ENCODE results near the gene PCDHB5. TPM values are rescaled to one million over a fixed set of nuclear protein-coding genes. Genes with fewer than 3 reads are reported as not detected.
"Not testable (repeated sequence)": the region's sequence is repeated elsewhere in the genome, so short reads cannot be mapped to it uniquely, and the experiment has no call there.

Gene PCDHB5
- total and polyA plus RNA-seq, 9 of the 15 experiments (the other 6 are each of a cell fraction or from before 2014, with no cell fraction given), result not detected

DNA sequence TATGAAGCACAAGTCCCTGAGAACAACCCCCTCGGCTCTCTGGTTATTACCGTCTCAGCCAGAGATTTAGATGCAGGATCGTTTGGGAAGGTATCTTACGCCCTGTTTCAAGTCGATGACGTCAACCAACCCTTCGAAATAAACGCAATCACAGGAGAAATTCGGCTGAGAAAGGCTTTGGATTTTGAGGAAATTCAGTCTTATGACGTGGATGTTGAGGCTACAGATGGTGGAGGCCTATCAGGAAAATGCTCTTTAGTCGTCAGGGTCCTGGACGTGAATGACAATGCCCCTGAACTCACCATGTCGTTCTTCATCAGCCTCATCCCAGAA is 16.0 kb downstream of the PCDHB5 start:
- H3K4me3 ChIP-seq, result no peak overlapping the region
- no peaks in the 10 kb centered on the region for H3K9me1 ChIP-seq (ENCODE audit: control insufficient read depth, insufficient read depth, low read length)
- FAIRE-seq (no peak), ATAC-seq (no peak), DNase-seq (ENCODE audit: extremely low read depth in 1 of 4, low spot score in 3 of 4) (no peak)
- CTCF ChIA-PET (ENCODE audit: low intra/inter-chr PET ratio), result no interaction called here
- H3K4me1 ChIP-seq (replicated peaks in 1 of 2; ENCODE audit: control insufficient read depth in 2 of 2, insufficient read depth in 2 of 2, low read length in 2 of 2), result no peaks in the 10 kb centered on the region
- H2AFZ ChIP-seq (ENCODE audit: low read depth, low read length), result no peak overlapping the region
- WGBS (ENCODE audit: insufficient coverage, low coverage, missing lambda C conversion rate), result 0% methylated on average over 13 of the region's 13 CpGs
- no peak overlapping the region for H3K9ac ChIP-seq (ENCODE audit: insufficient read depth in 1 of 2, low read depth in 2 of 2, low read length in 2 of 2)
- no peak overlapping the region for H3K27ac ChIP-seq (ENCODE audit: extremely low read depth, low read depth, low read length)
- no peaks in the 10 kb centered on the region for H4K20me1 ChIP-seq (replicated peaks; ENCODE audit: control insufficient read depth, insufficient read depth, low read length)
- intact Hi-C loops (cut with micrococcal nuclease), result no loop called here
- H3K4me2 ChIP-seq (ENCODE audit: insufficient read depth, low read length), result no peak overlapping the region
- no peaks in the 10 kb centered on the region for H3K9me3 ChIP-seq (replicated peaks; ENCODE audit: control insufficient read depth, insufficient read depth, low read depth, low read length)
- POLR2A ChIA-PET, result no interaction called here
- TF ChIP-seq NFE2L1 (tag; IDR thresholded peaks at IDR 0.05; ENCODE audit: borderline replicate concordance, low read depth) (no peak), PRMT5 (CRISPR knock-in tag; IDR thresholded peaks at IDR 0.05) (no peak), ZNF253 (CRISPR knock-in tag; conservative IDR thresholded peaks at IDR 0.05) (no peak), EP300 (IDR thresholded peaks at IDR 0.05; ENCODE audit: low read length) (no peak), DACH1 (IDR thresholded peaks at IDR 0.05; ENCODE audit: partially characterized antibody) (no peak), ETS2 (tag; IDR thresholded peaks at IDR 0.05; ENCODE audit: borderline replicate concordance, poor library complexity, severe bottlenecking) (no peak)
- TF ChIP-seq, protein P1, sequence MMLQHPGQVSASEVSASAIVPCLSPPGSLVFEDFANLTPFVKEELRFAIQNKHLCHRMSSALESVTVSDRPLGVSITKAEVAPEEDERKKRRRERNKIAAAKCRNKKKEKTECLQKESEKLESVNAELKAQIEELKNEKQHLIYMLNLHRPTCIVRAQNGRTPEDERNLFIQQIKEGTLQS (IDR thresholded peaks at IDR 0.05), result 0 out of 2 replicates have a peak, but pooled peaks have one; percentile 11
- TF ChIP-seq, protein P1 (CRISPR knock-in tag; conservative IDR thresholded peaks at IDR 0.05), result no peak
- H3K27me3 ChIP-seq (ENCODE audit: control insufficient read depth in 2 of 2, insufficient read depth in 2 of 2, low read length in 2 of 2), result peaks cover 0 to 15% of the 10 kb centered on the region in 2 experiments; a peak in 2 of 5 replicates
- no TSS peak for BruUV-seq (replicated peaks)
- in situ Hi-C loops (cut with MboI), result no loop called here
- no peaks in the 10 kb centered on the region for H3K36me3 ChIP-seq (ENCODE audit: control insufficient read depth, insufficient read depth, low read length)
- no peaks in the 10 kb centered on the region for H3K79me2 ChIP-seq (ENCODE audit: control insufficient read depth, insufficient read depth, low read length)

DNA sequence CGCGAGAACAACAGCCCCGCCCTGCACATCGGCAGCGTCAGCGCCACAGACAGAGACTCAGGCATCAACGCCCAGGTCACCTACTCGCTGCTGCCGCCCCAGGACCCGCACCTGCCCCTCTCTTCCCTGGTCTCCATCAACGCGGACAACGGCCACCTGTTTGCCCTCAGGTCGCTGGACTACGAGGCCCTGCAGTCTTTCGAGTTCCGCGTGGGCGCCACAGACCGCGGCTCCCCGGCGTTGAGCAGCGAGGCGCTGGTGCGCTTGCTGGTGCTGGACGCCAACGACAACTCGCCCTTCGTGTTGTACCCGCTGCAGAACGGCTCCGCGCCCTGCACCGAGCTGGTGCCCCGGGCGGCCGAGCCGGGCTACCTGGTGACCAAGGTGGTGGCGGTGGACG is 16.6 kb downstream of the PCDHB5 start:
- FAIRE-seq; H3K36me3 ChIP-seq (ENCODE audit: control insufficient read depth, insufficient read depth, low read length); H3K27ac ChIP-seq (ENCODE audit: extremely low read depth, low read depth, low read length); H4K20me1 ChIP-seq (replicated peaks; ENCODE audit: control insufficient read depth, insufficient read depth, low read length); in situ Hi-C loops (cut with MboI); H3K9ac ChIP-seq (ENCODE audit: insufficient read depth in 1 of 2, low read depth in 2 of 2, low read length in 2 of 2); H2AFZ ChIP-seq (ENCODE audit: low read depth, low read length); BruUV-seq (replicated peaks); H3K4me3 ChIP-seq; H3K9me3 ChIP-seq (replicated peaks; ENCODE audit: control insufficient read depth, insufficient read depth, low read depth, low read length); H3K4me2 ChIP-seq (ENCODE audit: insufficient read depth, low read length); CTCF ChIA-PET (ENCODE audit: low intra/inter-chr PET ratio); H3K9me1 ChIP-seq (ENCODE audit: control insufficient read depth, insufficient read depth, low read length); H3K4me1 ChIP-seq (replicated peaks in 1 of 2; ENCODE audit: control insufficient read depth in 2 of 2, insufficient read depth in 2 of 2, low read length in 2 of 2); ATAC-seq; intact Hi-C loops (cut with micrococcal nuclease); POLR2A ChIA-PET; H3K79me2 ChIP-seq (ENCODE audit: control insufficient read depth, insufficient read depth, low read length); DNase-seq (ENCODE audit: extremely low read depth in 1 of 4, low spot score in 3 of 4): not testable (repeated sequence)
- peaks cover 0 to 15% of the 10 kb centered on the region in 2 experiments; a peak in 2 of 5 replicates for H3K27me3 ChIP-seq (ENCODE audit: control insufficient read depth in 2 of 2, insufficient read depth in 2 of 2, low read length in 2 of 2)
- 2% methylated on average over 17 of the region's 41 CpGs for WGBS (ENCODE audit: insufficient coverage, low coverage, missing lambda C conversion rate)

DNA sequence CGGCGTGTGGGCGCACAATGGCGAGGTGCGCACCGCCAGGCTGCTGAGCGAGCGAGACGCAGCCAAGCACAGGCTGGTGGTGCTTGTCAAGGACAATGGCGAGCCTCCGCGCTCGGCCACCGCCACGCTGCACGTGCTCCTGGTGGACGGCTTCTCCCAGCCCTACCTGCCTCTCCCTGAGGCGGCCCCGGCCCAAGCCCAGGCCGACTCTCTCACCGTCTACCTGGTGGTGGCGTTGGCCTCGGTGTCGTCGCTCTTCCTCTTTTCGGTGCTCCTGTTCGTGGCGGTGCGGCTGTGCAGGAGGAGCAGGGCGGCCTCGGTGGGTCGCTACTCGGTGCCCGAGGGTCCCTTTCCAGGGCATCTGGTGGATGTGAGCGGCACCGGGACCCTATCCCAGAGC is 17.1 kb downstream of the PCDHB5 start:
- WGBS (ENCODE audit: insufficient coverage, low coverage, missing lambda C conversion rate), result 9% methylated on average over 9 of the region's 36 CpGs
- POLR2A ChIA-PET; BruUV-seq (replicated peaks); H3K4me2 ChIP-seq (ENCODE audit: insufficient read depth, low read length); H3K36me3 ChIP-seq (ENCODE audit: control insufficient read depth, insufficient read depth, low read length); CTCF ChIA-PET (ENCODE audit: low intra/inter-chr PET ratio); FAIRE-seq; DNase-seq (ENCODE audit: extremely low read depth in 1 of 4, low spot score in 3 of 4); H3K27ac ChIP-seq (ENCODE audit: extremely low read depth, low read depth, low read length); ATAC-seq; H4K20me1 ChIP-seq (replicated peaks; ENCODE audit: control insufficient read depth, insufficient read depth, low read length); in situ Hi-C loops (cut with MboI); H3K4me3 ChIP-seq; intact Hi-C loops (cut with micrococcal nuclease); H3K9ac ChIP-seq (ENCODE audit: insufficient read depth in 1 of 2, low read depth in 2 of 2, low read length in 2 of 2); H3K9me1 ChIP-seq (ENCODE audit: control insufficient read depth, insufficient read depth, low read length); H3K9me3 ChIP-seq (replicated peaks; ENCODE audit: control insufficient read depth, insufficient read depth, low read depth, low read length); H2AFZ ChIP-seq (ENCODE audit: low read depth, low read length); H3K4me1 ChIP-seq (replicated peaks in 1 of 2; ENCODE audit: control insufficient read depth in 2 of 2, insufficient read depth in 2 of 2, low read length in 2 of 2); H3K79me2 ChIP-seq (ENCODE audit: control insufficient read depth, insufficient read depth, low read length): not testable (repeated sequence)
- peaks cover 0 to 15% of the 10 kb centered on the region in 2 experiments; a peak in 2 of 5 replicates for H3K27me3 ChIP-seq (ENCODE audit: control insufficient read depth in 2 of 2, insufficient read depth in 2 of 2, low read length in 2 of 2)
